H9 (cell line): ENCODE measurements around the gene KRTAP10-9. TPM values are rescaled to one million over a fixed set of nuclear protein-coding genes. Genes with fewer than 3 reads are reported as not detected.

Experiments
- DNase-seq: peaks from one replicate; pipeline ENCODE4 v3.0.0-alpha.2; 2017
- H2AFZ ChIP-seq: one replicate; pipeline ENCODE4 v1.6.1; 2013; ENCODE audit warnings: mild to moderate bottlenecking, low read length, control low read depth, moderate library complexity
- H2AK5ac ChIP-seq: 2 replicates; pipeline ENCODE4 v1.6.1; 2013; ENCODE audit warnings: low read length, control low read depth, mixed read lengths; ENCODE audit not compliant: insufficient read length
- H2BK120ac ChIP-seq: one replicate; pipeline ENCODE4 v1.6.1; 2013; ENCODE audit warnings: low read depth, mild to moderate bottlenecking, low read length, control low read depth, inconsistent platforms; ENCODE audit not compliant: poor library complexity, severe bottlenecking
- H2BK12ac ChIP-seq: 2 replicates; pipeline ENCODE4 v1.6.1; 2013; ENCODE audit warnings: low read length, control low read depth, mixed read lengths, low read depth; ENCODE audit not compliant: insufficient read length
- H2BK15ac ChIP-seq: 2 replicates; pipeline ENCODE4 v1.6.1; 2013; ENCODE audit warnings: low read depth, low read length, control low read depth
- H2BK20ac ChIP-seq: one replicate; pipeline ENCODE4 v1.6.1; 2013; ENCODE audit warnings: low read depth, mild to moderate bottlenecking, low read length, control low read depth, inconsistent platforms; ENCODE audit not compliant: poor library complexity, severe bottlenecking
- H2BK5ac ChIP-seq: 2 replicates; pipeline ENCODE4 v1.6.1; 2013; ENCODE audit warnings: low read length, control low read depth, mixed read lengths; ENCODE audit not compliant: insufficient read length
- H3K14ac ChIP-seq: 2 replicates; pipeline ENCODE4 v1.6.1; 2013; ENCODE audit warnings: low read length, control low read depth; ENCODE audit not compliant: insufficient read depth
- H3K18ac ChIP-seq: 2 replicates; pipeline ENCODE4 v1.6.1; 2013; ENCODE audit warnings: low read depth, mild to moderate bottlenecking, mixed read lengths, low read length, control low read depth; ENCODE audit not compliant: insufficient read length
- H3K23ac ChIP-seq: 2 replicates; pipeline ENCODE4 v1.6.1; 2013; ENCODE audit warnings: low read length, control low read depth, mixed read lengths, low read depth; ENCODE audit not compliant: insufficient read length
- H3K23me2 ChIP-seq: 2 replicates; pipeline ENCODE4 v1.6.1; 2013; ENCODE audit warnings: low read depth, mild to moderate bottlenecking, mixed read lengths, low read length, control low read depth; ENCODE audit not compliant: insufficient read length, poor library complexity, severe bottlenecking
- H3K27ac ChIP-seq: 2 replicates; pipeline ENCODE4 v1.5.1; 2013; ENCODE audit warnings: low read length, control low read depth, mixed read lengths, low read depth; ENCODE audit not compliant: insufficient read length
- H3K27me3 ChIP-seq: 2 replicates; pipeline ENCODE4 v1.6.1; 2013; ENCODE audit warnings: low read length, control low read depth, inconsistent platforms; ENCODE audit not compliant: insufficient read depth
- H3K4ac ChIP-seq: 2 replicates; pipeline ENCODE4 v1.6.1; 2013; ENCODE audit warnings: low read depth, mild to moderate bottlenecking, control low read depth, inconsistent platforms, low read length, moderate library complexity
- H3K4me1 ChIP-seq: 2 replicates; pipeline ENCODE4 v1.6.1; 2013; ENCODE audit warnings: low read length, control low read depth, inconsistent platforms; ENCODE audit not compliant: insufficient read depth
- H3K4me2 ChIP-seq: 2 replicates; pipeline ENCODE4 v1.6.1; 2013; ENCODE audit warnings: low read length, control low read depth, mixed read lengths; ENCODE audit not compliant: insufficient read length, insufficient read depth
- H3K56ac ChIP-seq: 2 replicates; pipeline ENCODE4 v1.6.1; 2013; ENCODE audit warnings: low read depth, mild to moderate bottlenecking, mixed read lengths, low read length, control low read depth; ENCODE audit not compliant: insufficient read length
- H3K79me1 ChIP-seq: 2 replicates; pipeline ENCODE4 v1.6.1; 2013; ENCODE audit warnings: low read depth, mild to moderate bottlenecking, moderate library complexity, low read length, control low read depth, inconsistent platforms; ENCODE audit not compliant: insufficient read depth, poor library complexity, severe bottlenecking
- H3K79me2 ChIP-seq: 2 replicates; pipeline ENCODE4 v1.6.1; 2013; ENCODE audit warnings: low read length, control low read depth, inconsistent platforms; ENCODE audit not compliant: insufficient read depth
- H3K9ac ChIP-seq: 2 replicates; pipeline ENCODE4 v1.6.1; 2013; ENCODE audit warnings: low read length, control low read depth, mixed read lengths; ENCODE audit not compliant: insufficient read length; ENCODE audit errors: extremely low read depth
- H3K9me3 ChIP-seq: one replicate; pipeline ENCODE4 v1.6.1; 2013; ENCODE audit warnings: low read depth, low read length, inconsistent platforms; ENCODE audit not compliant: control insufficient read depth
- H3T11ph ChIP-seq: one replicate; pipeline ENCODE4 v1.6.1; 2013; ENCODE audit warnings: mild to moderate bottlenecking, low read length, control low read depth, inconsistent platforms
- H4K20me1 ChIP-seq: one replicate; pipeline ENCODE4 v1.6.1; 2013; ENCODE audit not compliant: control insufficient read depth, insufficient read length, insufficient read depth
- H4K5ac ChIP-seq: 2 replicates; pipeline ENCODE4 v1.6.1; 2013; ENCODE audit warnings: low read depth, mild to moderate bottlenecking, mixed read lengths, low read length, control low read depth; ENCODE audit not compliant: insufficient read length
- H4K8ac ChIP-seq: replicated peaks from 2 replicates; pipeline ENCODE4 v1.6.1; 2013; ENCODE audit warnings: low read length, control low read depth, mixed read lengths, low read depth; ENCODE audit not compliant: insufficient read length
- H4K91ac ChIP-seq: 2 replicates; pipeline ENCODE4 v1.6.1; 2013; ENCODE audit warnings: low read depth, mild to moderate bottlenecking, moderate library complexity, mixed read lengths, low read length, control low read depth; ENCODE audit not compliant: insufficient read length
- H3K27ac Mint-ChIP-seq, 3 experiments: 2 replicates in 2 of 3; 3 replicates in 1 of 3; pipeline ENCODE4 v1.8.0; 2020 to 2021; ENCODE audit warnings: mixed read lengths in 3 of 3, mild to moderate bottlenecking in 1 of 3, moderate library complexity in 1 of 3
- H3K27me3 Mint-ChIP-seq: 2 replicates; pipeline ENCODE4 v1.8.0; 2021; ENCODE audit warnings: low read depth, mild to moderate bottlenecking, moderate library complexity, mixed read lengths
- H3K36me3 Mint-ChIP-seq, 3 experiments: 2 replicates in 2 of 3; 3 replicates in 1 of 3; pipeline ENCODE4 v1.8.0; 2020 to 2021; ENCODE audit warnings: low read depth in 3 of 3, mixed read lengths in 3 of 3; ENCODE audit not compliant: insufficient read depth in 1 of 3
- H3K4me1 Mint-ChIP-seq, 2 experiments: 2 replicates each; pipeline ENCODE4 v1.8.0; 2020; ENCODE audit warnings: mixed read lengths in 2 of 2
- H3K4me3 Mint-ChIP-seq, 2 experiments: 2 replicates in 1 of 2; 3 replicates in 1 of 2; pipeline ENCODE4 v1.8.0; 2020 to 2021; ENCODE audit warnings: mild to moderate bottlenecking in 2 of 2, mixed read lengths in 2 of 2, moderate library complexity in 1 of 2
- H3K9me3 Mint-ChIP-seq, 2 experiments: 2 replicates in 1 of 2; 3 replicates in 1 of 2; pipeline ENCODE4 v1.8.0; 2020; ENCODE audit warnings: mild to moderate bottlenecking in 2 of 2, mixed read lengths in 2 of 2, moderate library complexity in 1 of 2
- CTCF ChIP-seq: fragments of 200-600 bp; sonication (generic); conservative IDR thresholded peaks from 3 replicates; pipeline ENCODE4 v1.8.0; 2021; ENCODE audit warnings: antibody characterized with exemption, mild to moderate bottlenecking
- WGBS: extraction: QIAGEN DNeasy Blood & Tissue Kit; methylation state at CpG from one replicate; pipeline ENCODE4 v1.1.7; 2013; ENCODE audit warnings: missing lambda C conversion rate, low lambda C conversion rate, mixed read lengths; ENCODE audit not compliant: insufficient read length; ENCODE audit errors: extremely low coverage; 5-methylcytosine and 5-hydroxymethylcytosine counted together
- total RNA-seq: library from RNA; stranded (reverse); gene quantifications from 2 replicates; pipeline ENCODE4 v1.2.1, GENCODE V29; 2021

KRTAP10-9 gene
- total RNA-seq, 1 experiment from 2014 or later: not detected

DNA sequence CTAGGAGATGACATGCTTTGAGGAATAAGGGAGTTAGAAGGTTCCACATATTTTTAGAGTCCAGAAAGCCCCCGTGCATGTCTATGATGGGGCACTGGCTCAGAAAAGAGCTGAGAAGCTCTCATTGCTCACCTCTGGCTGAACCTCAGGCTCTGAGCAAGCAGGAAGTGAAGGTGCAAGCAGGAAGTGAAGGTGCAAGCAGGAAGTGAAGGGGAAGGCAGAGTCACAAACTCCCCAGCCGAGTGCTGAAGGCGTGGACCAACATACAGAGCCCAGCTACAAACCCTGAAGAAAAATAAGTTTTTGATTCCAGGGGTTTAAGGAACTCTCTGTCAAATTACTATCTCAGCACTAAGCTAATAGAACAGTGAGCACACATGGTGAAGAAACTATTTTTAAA lies 8.0 kb upstream of the KRTAP10-9 start:
- TF ChIP-seq CTCF: no peak
- H3K4me1 ChIP-seq: no peaks in the 10 kb centered on the region
- no peak overlapping the region for H2BK15ac ChIP-seq
- Mint-ChIP-seq H3K27me3 (peaks cover 4% of the 10 kb centered on the region), H3K36me3 (peaks cover 12 to 34% (median 24%) of the 10 kb centered on the region in 3 experiments), H3K4me1 (peaks cover 27% of the 10 kb centered on the region in 2 experiments), H3K4me3 (no peak overlapping the region), H3K9me3 (peaks cover 37 to 42% of the 10 kb centered on the region in 2 experiments), H3K27ac (no peak overlapping the region)
- no peaks in the 10 kb centered on the region for H3K79me2 ChIP-seq
- DNase-seq: no peak
- H3K9me3 ChIP-seq: peaks cover 4% of the 10 kb centered on the region
- no peak overlapping the region for H2BK20ac ChIP-seq
- no peak overlapping the region for H3K27ac ChIP-seq
- H3K14ac ChIP-seq: no peak overlapping the region
- H3K27me3 ChIP-seq: no peaks in the 10 kb centered on the region
- H3K23me2 ChIP-seq: no peaks in the 10 kb centered on the region
- no peak overlapping the region for H3K4me2 ChIP-seq
- H4K8ac ChIP-seq: no peak overlapping the region
- no peak overlapping the region for H2AK5ac ChIP-seq
- no peak overlapping the region for H3K56ac ChIP-seq
- H3K9ac ChIP-seq: no peak overlapping the region
- no peak overlapping the region for H2BK120ac ChIP-seq
- H3K79me1 ChIP-seq: no peaks in the 10 kb centered on the region
- no peak overlapping the region for H3K18ac ChIP-seq
- no peaks in the 10 kb centered on the region for H4K20me1 ChIP-seq
- no peak overlapping the region for H2BK5ac ChIP-seq
- no peak overlapping the region for H4K91ac ChIP-seq
- no peak overlapping the region for H4K5ac ChIP-seq
- WGBS: no CpG with 5 or more reads among the region's 3 CpGs
- no peak overlapping the region for H2BK12ac ChIP-seq
- H3T11ph ChIP-seq: no peak overlapping the region
- no peak overlapping the region for H2AFZ ChIP-seq
- no peak overlapping the region for H3K4ac ChIP-seq
- H3K23ac ChIP-seq: no peak overlapping the region
